Measurements from ENCODE around the gene MAD1L1. TPM values are rescaled to one million over a fixed set of nuclear protein-coding genes. Genes with fewer than 3 reads are reported as not detected.

MAD1L1 gene
- polyA plus RNA-seq, 6 donors from 2014 or later, result 109 to 209 (median 158) TPM

DNA sequence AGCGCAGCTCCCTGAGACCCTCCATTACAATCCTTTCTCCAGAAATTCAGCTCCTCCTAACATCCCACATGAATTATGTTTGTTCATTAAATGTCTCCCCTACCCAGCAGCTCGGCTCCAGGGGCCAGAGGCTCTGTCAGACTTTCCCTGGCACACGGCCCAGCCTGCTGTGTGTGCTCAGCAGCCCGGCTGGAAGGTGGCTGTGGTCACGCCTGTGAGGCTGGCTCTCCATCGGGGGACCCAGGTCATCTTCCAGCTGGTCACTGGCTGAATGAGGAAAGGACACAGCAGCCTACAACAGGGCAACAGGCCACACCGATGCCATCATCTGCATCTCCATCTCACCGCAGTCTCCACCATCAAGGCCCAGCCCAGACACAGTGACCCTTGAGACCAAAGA lies 219.8 kb downstream of the MAD1L1 start:
- Mint-ChIP-seq H3K27me3 (no peaks in the 10 kb centered on the region), H3K4me1 (peaks cover 8 to 32% (median 18%) of the 10 kb centered on the region in 3 donors), H3K4me3 (no peak overlapping the region), H3K36me3 (peaks cover 8 to 14% of the 10 kb centered on the region in 2 donors), H3K27ac (peak overlapping the region in 2 of 6 donors; percentile 34 to 62), H3K9me3 (no peaks in the 10 kb centered on the region)
- ATAC-seq (ENCODE audit: low read depth in 2 of 2) (no peak), DNase-seq (no peak)

DNA sequence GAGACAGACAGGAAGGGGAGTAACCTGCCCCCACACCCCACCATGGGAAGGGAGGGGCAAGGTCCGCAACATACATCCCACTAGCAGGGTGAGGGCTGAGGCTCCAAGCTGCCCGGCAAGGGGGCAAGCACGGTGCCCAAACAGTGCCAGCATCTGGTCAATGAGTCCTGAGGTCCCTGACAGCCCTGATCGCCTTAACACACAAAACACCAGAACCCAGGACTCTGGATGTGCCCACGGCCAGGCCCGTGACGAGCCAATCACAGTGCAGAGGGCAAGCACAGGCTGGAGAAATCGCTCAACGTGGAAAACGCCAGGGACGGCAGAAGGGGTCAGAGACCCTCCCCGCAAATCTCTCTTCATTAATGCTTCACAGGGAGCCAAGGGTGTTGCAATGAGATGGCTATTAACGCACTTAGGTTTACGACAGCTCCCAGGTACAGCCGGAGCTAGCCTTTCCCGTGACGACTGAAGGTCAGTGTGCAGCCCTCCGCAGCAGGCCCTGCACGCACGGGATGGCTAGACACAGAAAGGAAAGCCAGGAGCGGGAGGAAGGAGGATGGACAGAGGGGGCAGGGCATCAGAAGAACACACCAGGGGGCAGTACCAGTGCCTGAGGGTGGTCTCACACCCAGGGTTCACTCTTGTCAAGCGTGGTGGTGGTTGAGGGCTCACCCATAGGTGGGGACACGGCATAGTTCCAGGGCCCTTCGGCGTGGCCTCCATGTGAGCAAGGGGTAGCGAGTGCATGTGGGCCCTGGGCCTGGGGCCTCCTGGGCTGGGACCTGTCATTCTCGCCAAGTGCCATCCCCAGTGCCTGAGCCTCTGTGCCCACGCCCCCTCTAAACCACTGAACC lies 220.5 kb downstream of the MAD1L1 start:
- H3K4me3 Mint-ChIP-seq, result no peak overlapping the region
- no peak for DNase-seq

DNA sequence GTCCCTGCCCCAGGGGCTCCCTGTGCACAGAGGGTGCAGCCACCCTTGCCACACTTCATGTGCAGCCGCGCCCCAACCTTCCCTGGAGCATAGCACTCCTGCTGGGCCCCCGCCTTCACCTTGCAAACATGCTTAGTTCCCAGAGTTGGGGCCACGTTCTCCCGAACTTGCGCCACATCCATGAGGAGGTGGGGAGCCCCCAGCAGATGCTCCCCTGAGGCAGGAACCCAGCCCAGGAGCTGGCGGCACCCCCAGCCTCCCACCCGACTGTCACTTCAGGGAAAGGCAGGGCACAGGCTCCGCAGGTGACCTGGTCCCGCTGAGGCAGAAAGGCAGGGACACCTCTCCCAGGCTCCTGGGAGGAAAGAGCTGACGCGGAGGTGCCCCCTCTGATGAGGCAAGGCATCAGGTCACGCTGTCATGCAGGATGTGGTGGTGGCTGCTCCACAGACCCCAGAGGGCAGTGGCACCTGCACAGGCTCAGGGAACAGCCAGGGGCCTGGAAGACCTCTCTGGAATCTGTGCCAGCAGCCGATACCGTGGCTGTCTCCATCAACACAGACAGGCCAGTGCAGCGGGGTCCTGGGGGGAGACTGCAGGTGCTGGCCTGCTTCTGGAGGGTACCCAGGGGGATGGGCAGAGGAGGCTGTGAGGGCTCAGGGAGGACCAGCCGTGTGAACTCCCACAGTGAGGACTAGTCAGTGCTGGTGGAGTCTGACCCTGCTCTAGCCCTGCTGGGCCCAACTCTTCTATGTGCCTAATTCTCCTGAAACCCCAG lies 221.3 kb downstream of the MAD1L1 start:
- Mint-ChIP-seq H3K4me3 (no peak overlapping the region), H3K27me3 (no peaks in the 10 kb centered on the region), H3K4me1 (peaks cover 10 to 26% (median 15%) of the 10 kb centered on the region in 3 donors), H3K9me3 (no peaks in the 10 kb centered on the region), H3K27ac (peak overlapping the region in 2 of 6 donors; percentile 16 to 59), H3K36me3 (peaks cover 8 to 14% of the 10 kb centered on the region in 2 donors)
- DNase-seq (no peak), ATAC-seq (ENCODE audit: low read depth in 2 of 2) (no peak)

More for the DNA sequence above, 220.5 kb downstream of the MAD1L1 start:
- peaks cover 8 to 14% of the 10 kb centered on the region in 2 donors for H3K36me3 Mint-ChIP-seq
- no peak for ATAC-seq (ENCODE audit: low read depth in 2 of 2)
- no peaks in the 10 kb centered on the region for H3K27me3 Mint-ChIP-seq
- H3K27ac Mint-ChIP-seq, result peak overlapping the region in 3 of 6 donors; percentile 34 to 66 (median 62)
- peaks cover 10 to 25% (median 13%) of the 10 kb centered on the region in 3 donors for H3K4me1 Mint-ChIP-seq
- H3K9me3 Mint-ChIP-seq, result no peaks in the 10 kb centered on the region

DNA sequence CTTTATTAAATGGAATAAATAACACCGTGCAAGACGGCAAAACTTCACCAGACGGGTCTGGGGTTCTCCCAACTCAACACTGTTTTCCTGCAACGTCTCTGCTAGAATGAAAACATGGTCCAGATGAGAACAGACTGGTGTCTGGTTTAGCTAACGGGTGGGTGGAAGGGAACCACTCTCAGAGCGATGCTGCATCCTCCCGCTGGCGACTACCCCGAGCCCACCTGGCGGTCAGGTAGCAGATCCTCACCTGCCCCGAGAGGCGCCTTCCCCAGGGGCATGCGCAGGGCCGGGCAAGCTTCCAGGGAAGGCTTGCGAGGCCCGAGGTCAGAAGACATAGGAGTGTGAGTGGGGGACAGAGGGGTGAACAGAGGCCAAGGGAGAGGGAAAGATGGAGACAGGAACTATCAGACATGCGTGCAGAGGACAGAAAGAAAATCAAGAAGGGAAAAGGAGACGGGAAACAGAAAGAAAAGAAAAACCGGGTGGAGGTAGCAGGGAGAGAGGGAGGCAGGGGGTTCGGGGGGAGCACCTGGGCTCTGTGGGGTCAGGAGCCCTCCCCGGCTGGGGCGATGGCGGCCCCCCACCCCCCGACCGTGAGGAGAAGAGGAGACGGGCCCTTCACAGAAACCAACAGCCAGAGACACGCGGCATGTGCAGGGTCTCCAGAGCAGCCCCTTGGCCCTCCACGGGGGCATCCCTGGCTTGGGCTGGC lies 222.0 kb downstream of the MAD1L1 start:
- Mint-ChIP-seq H3K27ac (peak overlapping the region in 4 of 6 donors; percentile 59 to 90 (median 70)), H3K4me3 (no peak overlapping the region), H3K9me3 (no peaks in the 10 kb centered on the region), H3K27me3 (no peaks in the 10 kb centered on the region), H3K4me1 (peaks cover 18 to 34% (median 23%) of the 10 kb centered on the region in 3 donors), H3K36me3 (peaks cover 8 to 14% of the 10 kb centered on the region in 2 donors)
- ATAC-seq (ENCODE audit: low read depth in 2 of 2) (no peak), DNase-seq (no peak)

DNA sequence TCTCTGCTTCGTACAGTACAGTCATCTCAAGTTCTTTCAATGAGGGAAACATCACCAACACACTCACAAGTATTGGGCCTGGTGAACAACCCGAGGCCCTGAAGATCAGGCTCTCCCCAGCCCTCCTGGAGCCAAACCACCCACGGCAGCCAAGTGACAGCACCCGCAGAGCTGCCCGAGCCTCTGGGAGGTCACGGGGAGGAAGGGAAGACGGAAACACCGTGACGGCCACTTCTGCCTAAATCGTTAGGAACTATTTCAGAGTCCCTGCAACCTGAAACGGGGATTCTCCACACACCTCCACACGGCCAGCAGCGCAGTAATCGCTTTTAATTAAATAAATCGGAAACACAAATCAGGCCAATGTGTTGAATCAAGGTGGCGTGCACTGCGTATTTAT lies 222.6 kb downstream of the MAD1L1 start:
- no peak overlapping the region for H3K4me3 Mint-ChIP-seq
- no peaks in the 10 kb centered on the region for H3K27me3 Mint-ChIP-seq
- peaks cover 24 to 40% (median 29%) of the 10 kb centered on the region in 3 donors for H3K4me1 Mint-ChIP-seq
- H3K27ac Mint-ChIP-seq, result peak overlapping the region in 1 of 6 donors; percentile 13
- H3K36me3 Mint-ChIP-seq, result peaks cover 8 to 14% of the 10 kb centered on the region in 2 donors
- no peak for ATAC-seq (ENCODE audit: low read depth in 2 of 2)
- H3K9me3 Mint-ChIP-seq, result no peaks in the 10 kb centered on the region
- DNase-seq, result no peak

DNA sequence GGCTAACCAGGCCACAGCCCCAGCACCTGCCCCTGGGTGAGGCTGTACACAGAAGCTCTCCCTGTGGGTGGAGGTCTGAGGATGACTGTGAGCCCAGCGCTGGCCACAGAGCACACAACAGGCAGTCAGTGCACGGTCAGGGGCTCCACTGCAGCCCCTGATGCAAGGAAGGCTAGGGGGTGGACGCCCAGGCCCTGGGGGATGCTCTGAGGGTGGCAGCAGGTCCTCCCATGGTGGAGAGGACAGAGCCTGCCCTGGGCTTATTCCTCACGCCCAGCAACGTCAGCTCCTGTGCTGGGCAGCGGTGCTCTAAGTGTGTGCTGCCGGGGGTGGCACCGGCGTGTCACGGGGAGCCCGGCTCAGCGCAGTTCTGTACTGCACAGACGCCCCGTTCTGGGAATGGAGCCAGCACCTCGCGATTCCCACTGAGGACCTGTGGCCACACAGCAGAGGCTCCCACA lies 223.2 kb downstream of the MAD1L1 start:
- Mint-ChIP-seq H3K4me1 (peaks cover 27 to 45% (median 32%) of the 10 kb centered on the region in 3 donors), H3K9me3 (no peaks in the 10 kb centered on the region), H3K4me3 (no peak overlapping the region), H3K36me3 (peaks cover 8 to 14% of the 10 kb centered on the region in 2 donors), H3K27ac (no peak overlapping the region), H3K27me3 (no peaks in the 10 kb centered on the region)
- DNase-seq (no peak), ATAC-seq (ENCODE audit: low read depth in 2 of 2) (no peak)

DNA sequence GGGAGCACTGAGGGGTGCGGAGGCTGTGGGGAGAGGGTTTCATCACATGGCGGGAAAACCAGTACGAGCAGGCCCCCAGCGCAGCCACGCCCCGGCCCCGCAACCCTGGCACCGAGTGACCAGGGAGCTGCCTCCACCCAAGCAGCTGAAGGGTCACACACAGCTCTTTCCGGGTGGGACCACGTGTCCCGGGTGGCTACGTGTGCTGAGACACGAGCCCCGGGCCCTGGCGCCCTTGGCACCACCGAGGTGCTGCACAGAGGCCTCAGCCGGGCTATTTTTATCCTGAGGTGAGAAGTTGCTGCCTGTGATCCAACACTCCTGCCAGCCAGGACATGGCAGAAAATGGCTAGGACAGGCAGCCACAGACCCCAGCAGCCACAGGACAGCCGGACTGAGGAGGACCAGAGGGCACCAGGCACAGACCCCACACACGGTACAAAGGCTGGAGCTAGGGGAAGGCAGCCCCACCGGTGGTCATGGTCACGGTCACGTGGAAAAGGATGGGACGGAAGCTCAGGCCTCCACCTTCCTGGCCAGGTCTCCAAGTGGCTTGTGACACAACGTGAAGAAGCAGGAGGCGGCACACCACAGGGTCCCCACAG lies 223.7 kb downstream of the MAD1L1 start:
- ATAC-seq (ENCODE audit: low read depth in 2 of 2), result no peak
- no peak for DNase-seq
- Mint-ChIP-seq H3K9me3 (no peaks in the 10 kb centered on the region), H3K4me3 (no peak overlapping the region), H3K27ac (no peak overlapping the region), H3K27me3 (no peaks in the 10 kb centered on the region), H3K4me1 (peaks cover 27 to 51% (median 32%) of the 10 kb centered on the region in 3 donors), H3K36me3 (peaks cover 8 to 14% of the 10 kb centered on the region in 2 donors)

DNA sequence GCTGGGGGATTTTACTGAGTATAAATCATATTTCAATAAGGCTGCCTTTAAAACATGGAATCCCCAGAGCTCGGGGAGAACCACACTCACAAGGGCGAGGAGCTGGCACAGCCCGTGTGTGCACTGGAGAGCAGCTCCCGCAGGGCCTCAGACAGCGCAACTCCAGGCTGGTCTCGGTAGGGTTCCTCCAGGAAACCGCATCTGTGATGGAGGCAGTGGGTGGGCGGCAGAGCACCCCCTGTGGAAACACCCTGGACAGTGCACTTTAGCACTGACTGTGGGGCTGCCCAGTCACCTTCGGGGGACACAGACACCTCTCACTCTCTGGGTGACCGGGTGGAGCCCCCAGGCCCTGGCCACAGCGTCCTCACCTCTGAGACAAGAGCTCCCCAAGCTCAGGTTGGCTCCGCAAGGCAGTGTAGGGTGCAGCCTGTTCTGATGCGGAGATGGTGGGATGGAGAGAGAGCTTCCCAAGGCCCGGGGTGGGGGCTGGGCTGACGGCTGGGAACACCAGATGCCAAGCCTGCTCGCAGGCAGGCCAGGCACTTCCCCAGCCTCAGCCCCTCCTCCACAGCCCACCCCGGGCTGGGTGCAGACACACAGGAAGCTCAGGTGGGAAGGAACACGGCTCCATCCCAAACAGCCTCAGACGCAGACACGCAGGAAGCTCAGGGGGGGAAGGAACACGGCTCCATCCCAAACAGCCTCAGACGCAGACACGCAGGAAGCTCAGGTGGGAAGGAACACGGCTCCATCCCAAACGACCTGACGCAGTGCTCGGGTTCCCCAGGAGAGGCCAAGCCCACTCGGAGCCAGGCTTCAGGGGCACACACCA lies 224.4 kb downstream of the MAD1L1 start:
- Mint-ChIP-seq H3K4me1 (peaks cover 27 to 50% (median 31%) of the 10 kb centered on the region in 3 donors), H3K27me3 (no peaks in the 10 kb centered on the region), H3K27ac (peak overlapping the region in 3 of 6 donors; percentile 38 to 86 (median 56)), H3K9me3 (no peaks in the 10 kb centered on the region), H3K4me3 (no peak overlapping the region), H3K36me3 (peaks cover 5 to 9% of the 10 kb centered on the region in 2 donors)
- DNase-seq, result no peak
- ATAC-seq (ENCODE audit: low read depth in 2 of 2), result no peak

DNA sequence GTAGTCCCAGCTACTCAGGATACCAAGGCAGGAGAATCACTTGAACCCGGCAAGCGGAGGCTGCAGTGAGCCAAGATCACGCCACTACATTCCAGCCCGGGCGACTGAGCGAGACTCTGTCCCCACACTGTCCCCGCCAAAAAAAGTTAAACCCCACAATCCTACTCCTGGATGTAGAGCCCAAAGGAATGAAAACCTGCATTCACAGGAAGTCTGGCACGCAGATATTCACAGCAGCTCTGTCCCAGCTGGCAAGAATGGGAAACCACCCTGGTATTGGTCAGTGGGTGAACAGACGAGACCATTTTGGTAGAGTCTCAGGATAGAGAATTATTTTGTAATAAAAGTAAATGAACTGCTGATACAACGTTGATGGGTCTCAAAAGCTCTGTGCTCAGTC lies 225.2 kb downstream of the MAD1L1 start:
- ATAC-seq (ENCODE audit: low read depth in 2 of 2), result no peak
- no peak for DNase-seq

DNA sequence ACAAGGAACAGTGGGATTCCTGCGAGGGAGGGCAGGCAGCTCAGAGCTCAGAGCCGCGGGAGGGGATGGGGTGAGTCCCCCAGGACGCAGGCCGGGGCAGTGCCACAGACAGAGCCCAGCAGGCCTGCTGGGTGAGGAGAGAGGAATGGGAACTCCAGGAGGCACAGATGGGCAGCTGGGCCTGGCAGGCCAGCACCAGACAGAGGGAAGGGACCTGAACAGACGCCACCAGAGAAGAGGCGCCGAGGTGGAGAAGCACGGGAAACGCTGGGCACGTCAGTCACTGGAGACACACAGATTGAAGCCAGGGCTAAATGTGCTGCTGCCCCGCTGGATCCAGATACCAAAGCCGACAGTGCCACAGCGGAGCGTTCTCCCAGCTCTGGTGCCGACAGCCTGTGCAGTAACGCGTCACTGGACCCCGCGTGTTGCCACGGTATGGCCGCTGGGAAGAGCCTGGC lies 225.8 kb downstream of the MAD1L1 start:
- peaks cover 22 to 40% (median 27%) of the 10 kb centered on the region in 3 donors for H3K4me1 Mint-ChIP-seq
- H3K27me3 Mint-ChIP-seq, result no peaks in the 10 kb centered on the region
- no peak for ATAC-seq (ENCODE audit: low read depth in 2 of 2)
- H3K36me3 Mint-ChIP-seq, result no peaks in the 10 kb centered on the region
- no peaks in the 10 kb centered on the region for H3K9me3 Mint-ChIP-seq
- H3K27ac Mint-ChIP-seq, result peak overlapping the region in 5 of 6 donors; percentile 15 to 89 (median 66)
- DNase-seq, result no peak
- H3K4me3 Mint-ChIP-seq, result peak overlapping the region in 1 of 8 donors; percentile 20

More for the DNA sequence above, 225.2 kb downstream of the MAD1L1 start:
- H3K4me1 Mint-ChIP-seq, result peaks cover 23 to 45% (median 29%) of the 10 kb centered on the region in 3 donors
- peaks cover 0 to 2% of the 10 kb centered on the region in 2 donors for H3K36me3 Mint-ChIP-seq
- no peaks in the 10 kb centered on the region for H3K27me3 Mint-ChIP-seq
- H3K4me3 Mint-ChIP-seq, result no peak overlapping the region
- peak overlapping the region in 5 of 6 donors; percentile 37 to 86 (median 56) for H3K27ac Mint-ChIP-seq
- H3K9me3 Mint-ChIP-seq, result no peaks in the 10 kb centered on the region

DNA sequence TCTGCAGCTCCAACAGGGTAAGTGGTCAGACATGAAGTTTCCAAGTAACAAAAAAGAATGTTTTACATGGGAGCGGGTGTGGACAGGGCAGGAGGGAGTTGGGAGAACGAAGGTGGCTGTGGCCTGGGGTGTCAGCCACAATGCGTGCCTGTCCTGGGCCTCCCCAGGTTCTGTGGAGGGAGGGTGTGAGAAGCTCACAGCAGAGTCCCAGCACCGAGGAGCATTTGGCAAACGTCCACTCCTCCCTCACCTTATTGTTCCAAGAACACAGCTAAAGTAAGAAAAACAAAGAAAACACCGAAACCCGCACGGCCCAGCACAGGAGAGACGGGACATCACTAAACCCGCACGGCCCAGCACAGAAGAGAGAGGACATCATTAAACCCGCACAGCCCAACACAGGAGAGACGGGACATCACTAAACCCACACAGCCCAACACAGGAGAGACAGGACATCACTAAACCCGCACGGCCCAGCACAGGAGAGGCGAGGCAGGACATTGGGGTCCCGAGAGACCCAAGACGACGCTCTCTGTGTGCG lies 226.4 kb downstream of the MAD1L1 start:
- Mint-ChIP-seq H3K27ac (peak overlapping the region; percentile 15 to 97 (median 86)), H3K4me1 (peaks cover 22 to 38% (median 27%) of the 10 kb centered on the region in 3 donors), H3K9me3 (no peaks in the 10 kb centered on the region), H3K27me3 (no peaks in the 10 kb centered on the region), H3K4me3 (peak overlapping the region in 5 of 8 donors; percentile 29 to 77 (median 73)), H3K36me3 (no peaks in the 10 kb centered on the region)
- ATAC-seq (ENCODE audit: low read depth in 2 of 2) (no peak), DNase-seq (no peak)

Measured in naive B cell (primary cell).